Epithelial cell of prostate (primary cell): ENCODE measurements around the gene BTBD9.

Experiments
- DNase-seq: peaks from one replicate; pipeline ENCODE4 v3.0.0-alpha.2; 2011; ENCODE audit warnings: low read depth, low spot score
- H3K27ac ChIP-seq: fragments of 450-650 bp; 2 replicates; pipeline ENCODE4 v1.5.1; 2017; ENCODE audit warnings: mild to moderate bottlenecking

The BTBD9 gene

GRCh38 chr6:38192487-38192886 is 447.2 kb downstream of the BTBD9 start:
- H3K27ac ChIP-seq = no peak overlapping the region
- DNase-seq = no peak

DNA sequence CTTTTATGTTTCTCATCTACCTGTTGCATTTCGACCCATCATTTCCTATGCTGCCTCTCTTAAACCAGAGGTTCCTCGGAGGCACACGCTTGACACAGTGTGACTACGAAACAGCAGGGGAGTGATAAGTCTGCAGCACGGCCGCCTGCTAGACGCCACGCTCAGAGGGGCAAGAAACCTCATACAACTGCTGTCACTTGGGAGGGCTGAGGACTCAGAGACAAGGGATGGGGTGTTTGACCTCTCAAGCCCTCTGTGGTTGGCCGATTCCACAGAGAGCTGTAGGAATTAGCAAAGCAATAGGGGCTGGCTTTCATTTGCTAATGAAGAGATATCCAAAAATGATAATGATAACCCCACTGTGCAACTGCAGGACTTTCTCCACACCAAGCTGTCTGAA is 447.7 kb downstream of the BTBD9 start:
- no peak for DNase-seq
- no peak overlapping the region for H3K27ac ChIP-seq

DNA sequence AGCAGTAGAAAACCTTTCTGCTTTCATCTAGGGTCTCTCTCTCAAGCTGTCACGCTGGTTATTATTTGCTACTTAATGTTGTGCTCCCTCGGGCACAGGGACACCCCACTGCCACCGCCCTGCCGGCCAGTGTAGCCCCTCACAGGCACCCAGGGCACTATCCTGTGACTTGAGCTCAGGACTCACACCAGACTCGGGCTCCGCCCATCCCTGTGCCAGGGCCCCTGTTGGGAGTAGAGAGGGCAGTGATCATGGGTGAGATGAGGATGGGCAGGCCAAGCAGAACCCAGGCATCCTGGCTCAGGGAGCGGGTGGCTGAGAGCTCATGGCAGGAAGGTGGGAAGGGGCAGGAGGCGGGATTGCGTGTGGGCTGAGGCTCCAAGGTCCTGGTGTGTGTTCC is 448.3 kb downstream of the BTBD9 start:
- no peak for DNase-seq
- no peak overlapping the region for H3K27ac ChIP-seq

GRCh38 chr6:38188677-38189335 is 450.9 kb downstream of the BTBD9 start:
- no peak for DNase-seq
- H3K27ac ChIP-seq = no peak overlapping the region

- no peak for DNase-seq
- H3K27ac ChIP-seq = no peak overlapping the region
Measured at GRCh38 chr6:38187811-38188590, 451.7 kb downstream of the BTBD9 start.

DNA sequence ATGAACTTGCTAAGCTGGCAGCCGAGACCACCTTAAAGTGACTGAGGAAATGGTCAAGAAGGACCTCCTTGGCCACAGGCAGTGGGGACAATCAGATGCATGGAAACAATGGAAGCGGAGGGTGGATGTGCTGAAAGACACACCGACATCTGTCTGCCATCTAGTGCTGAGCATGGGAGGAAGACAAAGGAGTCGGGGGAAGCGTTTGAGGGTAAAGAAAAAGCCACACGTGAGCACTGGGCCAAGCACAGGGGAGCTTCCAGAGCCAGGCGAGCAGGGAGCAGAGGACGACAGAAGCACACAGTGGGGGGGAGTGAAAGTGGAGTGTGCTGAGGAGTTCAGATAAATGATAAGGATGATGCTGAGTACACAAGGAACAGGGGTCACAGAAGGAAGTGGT is 452.4 kb downstream of the BTBD9 start:
- no peak overlapping the region for H3K27ac ChIP-seq
- no peak for DNase-seq

GRCh38 chr6:38185752-38186151 is 454.0 kb downstream of the BTBD9 start:
- no peak overlapping the region for H3K27ac ChIP-seq
- DNase-seq = no peak

- DNase-seq = no peak
- H3K27ac ChIP-seq = no peak overlapping the region
Measured at GRCh38 chr6:38185244-38185643, 454.5 kb downstream of the BTBD9 start.

GRCh38 chr6:38184585-38185080 is 455.1 kb downstream of the BTBD9 start:
- no peak for DNase-seq
- H3K27ac ChIP-seq = no peak overlapping the region

- H3K27ac ChIP-seq = no peak overlapping the region
- no peak for DNase-seq
Measured at GRCh38 chr6:38183856-38184584, 455.7 kb downstream of the BTBD9 start.

DNA sequence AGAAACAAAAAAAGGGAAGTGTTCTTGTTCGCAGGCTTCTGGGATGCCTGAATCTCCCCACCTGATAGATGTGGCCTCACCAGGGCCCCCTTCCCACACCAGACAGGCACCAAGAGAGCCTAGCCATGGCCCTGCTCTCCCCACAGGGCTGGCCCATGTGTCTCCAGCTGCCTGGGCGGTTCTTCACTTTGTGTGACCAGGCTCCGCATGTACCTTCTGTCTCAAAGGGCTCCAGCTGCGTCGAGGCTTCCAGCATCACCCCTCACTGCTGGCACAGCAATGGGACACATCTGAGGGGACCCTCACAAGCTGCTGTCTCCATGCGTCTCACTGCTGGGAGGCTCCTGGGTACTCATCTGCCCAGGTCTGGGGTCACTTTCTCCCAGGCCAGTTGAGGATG is 457.3 kb downstream of the BTBD9 start:
- DNase-seq = no peak
- H3K27ac ChIP-seq = no peak overlapping the region

DNA sequence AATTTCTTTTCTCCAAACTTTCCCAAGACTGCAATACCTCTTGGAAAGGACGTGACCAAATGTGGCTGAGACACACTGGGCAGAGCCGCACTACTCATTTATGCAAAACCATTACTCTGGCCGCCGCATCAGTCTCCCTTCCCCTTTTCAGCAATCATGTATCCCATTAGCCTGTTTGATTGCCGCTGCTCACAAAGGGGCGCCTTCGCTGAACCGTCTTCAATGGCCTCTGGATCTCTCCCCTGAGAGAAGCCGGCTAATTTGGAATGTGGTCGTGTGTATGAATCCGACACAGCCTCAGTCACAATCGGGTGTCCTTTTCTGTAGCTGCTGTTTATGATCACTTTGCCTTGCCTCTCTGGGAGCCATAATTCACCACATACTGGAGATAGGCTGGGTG is 459.1 kb downstream of the BTBD9 start:
- DNase-seq = no peak

GRCh38 chr6:38179794-38180430 is 459.8 kb downstream of the BTBD9 start:
- DNase-seq = no peak

More for the DNA sequence above, 459.1 kb downstream of the BTBD9 start:
- no peak overlapping the region for H3K27ac ChIP-seq

DNA sequence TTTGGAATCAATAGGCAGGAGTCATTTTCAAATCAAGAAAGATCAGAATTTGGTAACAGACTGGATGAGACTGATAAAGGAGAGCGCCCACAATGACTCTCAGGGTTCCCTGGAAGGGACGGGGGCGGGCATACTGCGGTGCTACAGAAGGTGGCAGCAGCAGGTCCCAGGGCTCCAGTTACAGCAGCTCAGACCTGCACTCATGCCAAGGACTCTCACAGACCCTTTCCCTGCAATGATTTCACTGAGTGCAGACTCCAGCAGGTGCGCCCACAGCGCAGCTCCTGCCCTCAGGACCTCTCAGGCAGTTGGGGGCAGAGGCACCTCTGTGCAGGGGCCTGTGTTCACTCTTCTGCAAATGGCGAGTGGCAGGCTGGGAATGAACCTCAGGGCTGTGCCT is 460.4 kb downstream of the BTBD9 start:
- no peak for DNase-seq
- no peak overlapping the region for H3K27ac ChIP-seq

More at GRCh38 chr6:38179794-38180430, 459.8 kb downstream of the BTBD9 start:
- no peak overlapping the region for H3K27ac ChIP-seq

DNA sequence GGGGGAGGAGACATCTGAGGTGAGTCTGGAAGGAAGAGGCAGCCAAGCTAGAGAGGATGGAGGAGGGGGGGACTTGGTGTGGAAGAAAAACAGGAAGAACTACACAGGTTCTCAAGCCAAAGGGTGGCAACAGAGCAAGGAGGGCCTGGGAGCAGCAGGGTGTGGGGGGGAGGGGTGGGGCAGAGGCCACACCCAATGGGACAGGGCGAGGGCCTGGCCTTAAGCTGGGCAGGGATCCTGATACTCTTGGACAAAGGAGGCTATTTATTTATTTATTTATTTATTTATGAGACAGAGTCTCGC is 461.2 kb downstream of the BTBD9 start:
- DNase-seq = no peak
- H3K27ac ChIP-seq = no peak overlapping the region

DNA sequence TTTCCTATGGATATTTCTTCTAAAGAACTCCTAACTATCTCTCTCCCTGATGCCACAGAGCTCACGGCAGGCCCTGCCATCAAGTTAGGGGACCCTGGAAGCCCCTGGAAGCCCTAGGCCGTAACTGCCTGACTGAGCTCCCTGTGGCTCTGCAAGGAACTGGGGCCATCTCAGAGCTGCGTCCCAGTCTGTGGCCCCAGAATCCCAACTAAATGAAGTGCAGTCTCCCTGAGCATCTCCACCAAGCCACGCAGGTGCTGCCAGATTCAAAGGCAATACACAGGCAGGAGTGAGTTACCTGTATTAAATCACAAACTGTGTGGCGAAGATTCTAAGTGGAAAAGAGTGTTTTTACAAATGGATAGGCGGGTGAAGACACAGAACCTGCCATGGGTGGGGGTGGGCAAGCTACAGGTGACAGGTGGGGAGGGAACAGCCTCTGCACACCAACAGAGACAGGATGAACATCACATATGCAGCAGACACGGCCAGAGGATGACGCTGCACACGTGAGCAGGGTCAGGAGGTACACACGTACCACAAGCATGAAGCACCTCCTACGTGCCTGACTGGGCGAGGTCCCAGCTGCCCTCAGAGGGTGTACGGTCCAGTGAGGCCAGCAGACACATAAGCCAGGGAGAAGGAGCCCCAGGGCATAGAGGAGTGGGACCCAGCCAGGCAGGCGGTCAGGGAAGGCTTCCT is 461.7 kb downstream of the BTBD9 start:
- no peak for DNase-seq

DNA sequence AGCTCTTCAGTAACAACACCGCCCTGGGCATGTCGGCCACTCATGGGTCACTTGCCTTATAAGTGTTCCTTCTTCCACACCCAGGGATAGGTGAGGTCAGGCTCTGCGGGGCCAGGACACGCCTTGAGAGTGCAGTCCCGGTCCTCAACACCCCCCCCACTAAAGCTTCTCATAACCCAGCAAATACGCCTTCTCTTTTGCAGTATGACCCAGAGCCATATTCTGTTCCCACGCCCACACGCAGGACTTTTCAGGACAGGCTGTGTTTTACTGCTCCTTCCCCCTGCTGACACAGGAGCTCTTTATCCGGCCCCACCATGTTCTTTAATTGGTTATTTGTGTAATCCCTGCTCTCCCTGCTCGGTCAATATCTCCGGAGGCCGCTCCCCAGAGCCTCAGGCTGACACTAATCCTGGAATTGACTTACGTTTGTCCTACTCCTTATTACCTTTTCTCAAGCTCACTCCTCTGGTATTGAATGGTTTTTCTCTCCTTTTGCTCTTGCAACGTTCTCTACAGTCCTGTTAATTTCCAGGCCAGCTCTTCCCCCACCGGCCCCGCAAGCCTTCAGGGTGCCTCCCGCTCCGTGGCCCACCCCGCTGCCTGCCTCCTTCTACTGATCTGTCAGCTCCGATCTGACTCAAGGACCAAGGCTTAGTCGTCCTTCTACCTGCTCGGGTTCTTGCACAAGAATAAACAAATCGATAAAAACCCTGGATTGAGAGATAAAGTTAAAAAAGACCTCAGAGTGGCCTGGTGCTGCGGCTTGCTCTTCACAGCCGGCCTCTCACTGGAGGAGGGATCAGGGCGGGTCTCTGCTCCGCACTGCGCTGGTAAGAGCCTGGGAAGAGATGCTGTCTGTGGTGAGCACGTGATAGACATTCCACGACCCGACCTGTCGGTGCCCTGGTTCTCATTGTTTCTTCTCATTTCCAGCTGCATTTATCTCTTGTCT is 462.7 kb downstream of the BTBD9 start:
- DNase-seq = no peak
- no peak overlapping the region for H3K27ac ChIP-seq

More for the DNA sequence above, 461.7 kb downstream of the BTBD9 start:
- H3K27ac ChIP-seq = no peak overlapping the region

DNA sequence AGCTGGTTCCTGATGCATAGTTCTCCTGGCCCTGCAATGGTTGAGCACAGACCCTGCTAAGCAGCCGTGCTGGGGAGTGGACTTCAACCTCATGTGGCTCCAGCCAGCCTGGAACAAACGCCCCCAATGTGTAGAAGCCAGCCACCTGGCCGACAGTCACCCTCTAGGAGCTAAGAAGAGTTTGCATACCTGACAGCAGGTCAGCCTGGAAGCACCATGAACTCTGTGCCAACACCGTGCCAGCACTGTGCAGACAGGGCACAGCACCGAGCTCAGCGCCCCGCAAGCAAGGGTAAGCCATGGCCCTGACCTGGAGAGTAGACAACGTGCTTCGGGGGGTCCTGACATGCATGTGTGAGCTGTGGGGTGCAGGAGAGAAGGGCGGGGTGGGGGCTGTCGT is 463.9 kb downstream of the BTBD9 start:
- H3K27ac ChIP-seq = no peak overlapping the region
- DNase-seq = no peak
